RWPE1 (cell line): ENCODE results near the gene XRCC4.

Experiments
- CTCF ChIA-PET: fragments of 350-600 bp; sonication (Branson Sonifier 250); formaldehyde crosslinking; extraction: SDS; loops from one replicate; lab custom pipeline; 2021; lab: Yijun Ruan, JAX
- POLR2A ChIA-PET: fragments of 400-600 bp; formaldehyde crosslinking; extraction: SDS; loops from one replicate; lab custom pipeline; 2020; ENCODE audit warnings: antibody characterized with exemption; ENCODE audit not compliant: low non-redundant PET; lab: Yijun Ruan, JAX
- DNase-seq: peaks from one replicate; pipeline ENCODE4 v3.0.0; 2012; ENCODE audit warnings: low spot score
- H3K27ac ChIP-seq: fragments of 450-650 bp; 2 replicates; pipeline ENCODE4 v1.5.1; 2017
- TF ChIP-seq, protein P1 (sequence below): fragments of 450-650 bp; conservative IDR thresholded peaks from 2 replicates; pipeline ENCODE4 v1.5.1; 2017; ENCODE audit warnings: low read depth, mild to moderate bottlenecking

XRCC4 gene

DNA sequence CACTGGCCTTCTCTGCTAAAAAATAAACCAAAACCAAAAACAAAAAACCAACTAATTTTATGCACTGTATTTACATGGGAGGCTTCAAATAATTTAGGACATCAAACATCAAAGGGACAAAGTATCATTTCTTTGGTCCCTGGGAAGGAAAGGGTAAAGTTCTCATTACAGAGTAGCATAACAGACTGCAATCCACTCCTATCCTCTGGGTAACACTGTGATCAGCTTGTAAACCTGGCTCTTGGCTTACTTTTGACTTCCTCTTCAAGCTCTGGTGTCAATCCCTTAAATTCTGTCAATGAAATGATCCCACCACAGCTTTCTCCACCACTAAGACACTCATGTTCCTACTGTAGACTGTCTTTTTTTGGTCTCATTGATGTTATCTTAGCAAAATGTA lies 324.4 kb downstream of the XRCC4 start:
- ChIA-PET CTCF (interaction anchor here (0.5 to 0.8 kb wide), 2 partner anchors 29 to 1511 kb away, joined by 3 read pairs; no protein-coding TSS in a partner anchor), POLR2A (no interaction called here)
- no peak for DNase-seq
- no peak overlapping the region for H3K27ac ChIP-seq
- TF ChIP-seq, protein P1, sequence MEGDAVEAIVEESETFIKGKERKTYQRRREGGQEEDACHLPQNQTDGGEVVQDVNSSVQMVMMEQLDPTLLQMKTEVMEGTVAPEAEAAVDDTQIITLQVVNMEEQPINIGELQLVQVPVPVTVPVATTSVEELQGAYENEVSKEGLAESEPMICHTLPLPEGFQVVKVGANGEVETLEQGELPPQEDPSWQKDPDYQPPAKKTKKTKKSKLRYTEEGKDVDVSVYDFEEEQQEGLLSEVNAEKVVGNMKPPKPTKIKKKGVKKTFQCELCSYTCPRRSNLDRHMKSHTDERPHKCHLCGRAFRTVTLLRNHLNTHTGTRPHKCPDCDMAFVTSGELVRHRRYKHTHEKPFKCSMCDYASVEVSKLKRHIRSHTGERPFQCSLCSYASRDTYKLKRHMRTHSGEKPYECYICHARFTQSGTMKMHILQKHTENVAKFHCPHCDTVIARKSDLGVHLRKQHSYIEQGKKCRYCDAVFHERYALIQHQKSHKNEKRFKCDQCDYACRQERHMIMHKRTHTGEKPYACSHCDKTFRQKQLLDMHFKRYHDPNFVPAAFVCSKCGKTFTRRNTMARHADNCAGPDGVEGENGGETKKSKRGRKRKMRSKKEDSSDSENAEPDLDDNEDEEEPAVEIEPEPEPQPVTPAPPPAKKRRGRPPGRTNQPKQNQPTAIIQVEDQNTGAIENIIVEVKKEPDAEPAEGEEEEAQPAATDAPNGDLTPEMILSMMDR: no peak
